Neural progenitor cell (in vitro differentiated cells): ENCODE data around the gene SELENOW.
"Not testable (repeated sequence)": the region's sequence is repeated elsewhere in the genome, so short reads cannot be mapped to it uniquely, and the experiment has no call there.

Experiments used
- EZH2 ChIP-seq: fragments of 200-600 bp; sonication (generic); IDR thresholded peaks from 2 replicates; pipeline ENCODE4 v1.6.1; 2017; ENCODE audit warnings: antibody characterized with exemption, mild to moderate bottlenecking, moderate library complexity
- EZH2phosphoT487 ChIP-seq: fragments of 200-600 bp; sonication (generic); IDR thresholded peaks from 2 replicates; pipeline ENCODE4 v1.6.1; 2017; ENCODE audit warnings: antibody characterized with exemption
- TF ChIP-seq, protein P1 (sequence below): fragments of 200-600 bp; sonication (generic); IDR thresholded peaks from 2 replicates; pipeline ENCODE4 v1.5.1; 2017; ENCODE audit warnings: antibody characterized with exemption, mild to moderate bottlenecking

DNA sequence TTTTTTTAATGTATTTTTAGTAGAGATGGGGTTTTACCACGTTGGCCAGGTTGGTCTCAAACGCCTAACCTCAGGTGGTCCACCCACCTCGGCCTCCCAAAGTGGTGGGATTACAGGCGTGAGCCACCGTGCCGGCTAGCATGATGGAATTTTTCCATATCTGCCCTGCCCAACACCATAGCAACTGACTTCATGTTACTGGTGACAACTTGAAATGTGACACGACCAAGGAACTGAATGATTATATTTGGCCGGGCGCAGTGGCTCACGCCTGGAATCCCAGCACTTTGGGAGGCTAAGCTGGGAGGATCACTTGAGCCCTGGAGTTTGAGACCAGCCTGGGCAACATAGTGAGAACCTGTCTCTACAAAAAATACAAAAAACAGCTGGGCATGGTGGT lies 8.8 kb downstream of the SELENOW start:
- TF ChIP-seq, protein P1, sequence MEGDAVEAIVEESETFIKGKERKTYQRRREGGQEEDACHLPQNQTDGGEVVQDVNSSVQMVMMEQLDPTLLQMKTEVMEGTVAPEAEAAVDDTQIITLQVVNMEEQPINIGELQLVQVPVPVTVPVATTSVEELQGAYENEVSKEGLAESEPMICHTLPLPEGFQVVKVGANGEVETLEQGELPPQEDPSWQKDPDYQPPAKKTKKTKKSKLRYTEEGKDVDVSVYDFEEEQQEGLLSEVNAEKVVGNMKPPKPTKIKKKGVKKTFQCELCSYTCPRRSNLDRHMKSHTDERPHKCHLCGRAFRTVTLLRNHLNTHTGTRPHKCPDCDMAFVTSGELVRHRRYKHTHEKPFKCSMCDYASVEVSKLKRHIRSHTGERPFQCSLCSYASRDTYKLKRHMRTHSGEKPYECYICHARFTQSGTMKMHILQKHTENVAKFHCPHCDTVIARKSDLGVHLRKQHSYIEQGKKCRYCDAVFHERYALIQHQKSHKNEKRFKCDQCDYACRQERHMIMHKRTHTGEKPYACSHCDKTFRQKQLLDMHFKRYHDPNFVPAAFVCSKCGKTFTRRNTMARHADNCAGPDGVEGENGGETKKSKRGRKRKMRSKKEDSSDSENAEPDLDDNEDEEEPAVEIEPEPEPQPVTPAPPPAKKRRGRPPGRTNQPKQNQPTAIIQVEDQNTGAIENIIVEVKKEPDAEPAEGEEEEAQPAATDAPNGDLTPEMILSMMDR: not testable (repeated sequence)
- TF ChIP-seq EZH2phosphoT487, EZH2: not testable (repeated sequence)
